ENCODE results near the gene FBXO40.

The FBXO40 gene

GRCh38 chr3:121592856-121593702 lies at the start of gene FBXO40:
FBXO40 (plus strand) TSS chr3:121593379; CDS start chr3:121620576, 27,197 bp downstream.
- no peak for DNase-seq (ENCODE audit: extremely low read depth, low read depth)
- TF ChIP-seq CTCF (IDR thresholded peaks at IDR 0.05; ENCODE audit: low read depth, low read length) = no peak

- TF ChIP-seq CTCF (IDR thresholded peaks at IDR 0.05; ENCODE audit: low read depth, low read length) = no peak
- no peak for DNase-seq (ENCODE audit: extremely low read depth, low read depth)
Observed at GRCh38 chr3:121545049-121545573, 48.1 kb upstream of the FBXO40 start.

GRCh38 chr3:121545574-121546455 lies 47.4 kb upstream of the FBXO40 start, which contains the start of gene POLQ:
POLQ (minus strand) TSS chr3:121545988; CDS start chr3:121545877, 111 bp downstream.
- DNase-seq (ENCODE audit: extremely low read depth, low read depth) = peak; percentile 85
- TF ChIP-seq CTCF (IDR thresholded peaks at IDR 0.05; ENCODE audit: low read depth, low read length) = no peak

GRCh38 chr3:121552379-121552778 lies 40.8 kb upstream of the FBXO40 start:
- no peak for TF ChIP-seq CTCF (IDR thresholded peaks at IDR 0.05; ENCODE audit: low read depth, low read length)

GRCh38 chr3:121552797-121553196 lies 40.4 kb upstream of the FBXO40 start:
- no peak for DNase-seq (ENCODE audit: extremely low read depth, low read depth)
- TF ChIP-seq CTCF (IDR thresholded peaks at IDR 0.05; ENCODE audit: low read depth, low read length) = no peak

More at GRCh38 chr3:121552379-121552778, 40.8 kb upstream of the FBXO40 start:
- DNase-seq (ENCODE audit: extremely low read depth, low read depth) = no peak

- TF ChIP-seq CTCF (IDR thresholded peaks at IDR 0.05; ENCODE audit: low read depth, low read length) = no peak
- no peak for DNase-seq (ENCODE audit: extremely low read depth, low read depth)
Observed at GRCh38 chr3:121557426-121557934, 35.7 kb upstream of the FBXO40 start.
